HG03521 (cell line): ENCODE data around the gene NLRC5.
"Not testable (repeated sequence)": the region's sequence is repeated elsewhere in the genome, so short reads cannot be mapped to it uniquely, and the experiment has no call there.

Source experiments
- ATAC-seq: cut with Tn5 transposase; IDR thresholded peaks from one replicate; pipeline ENCODE4 v1.9.1; 2021; ENCODE audit warnings: mild to moderate bottlenecking, moderate library complexity; ENCODE audit not compliant: unreplicated experiment

Gene NLRC5

GRCh38 chr16:57071081-57071732 lies 81.8 kb downstream of the NLRC5 start:
- not testable (repeated sequence) for ATAC-seq

- no peak for ATAC-seq
These were observed 82.7 kb downstream of the NLRC5 start for GRCh38 chr16:57071831-57072582.

GRCh38 chr16:57072616-57073275 lies 83.4 kb downstream of the NLRC5 start:
- ATAC-seq: no peak

GRCh38 chr16:57077714-57078113 lies 88.4 kb downstream of the NLRC5 start:
- no peak for ATAC-seq

GRCh38 chr16:57081744-57082143 lies 92.4 kb downstream of the NLRC5 start:
- ATAC-seq: no peak

GRCh38 chr16:57082664-57083063 lies 93.3 kb downstream of the NLRC5 start:
- ATAC-seq: no peak

GRCh38 chr16:57083485-57084126 lies 94.2 kb downstream of the NLRC5 start:
- ATAC-seq: no peak

GRCh38 chr16:57084257-57084770 lies 95.0 kb downstream of the NLRC5 start:
- peak; percentile 64 for ATAC-seq

- ATAC-seq: no peak
These were observed 95.6 kb downstream of the NLRC5 start for GRCh38 chr16:57084996-57085395.

- no peak for ATAC-seq
These were observed 97.6 kb downstream of the NLRC5 start for GRCh38 chr16:57087003-57087402.

GRCh38 chr16:57089406-57089805 lies 100.0 kb downstream of the NLRC5 start:
- ATAC-seq: no peak

- no peak for ATAC-seq
These were observed 102.0 kb downstream of the NLRC5 start for GRCh38 chr16:57091200-57091974.

- ATAC-seq: no peak
These were observed 102.8 kb downstream of the NLRC5 start, which contains the start of gene CPNE2 for GRCh38 chr16:57091975-57092785. Gene CPNE2 (plus strand): TSS chr16:57092583. CDS start chr16:57110743, 18,160 bp downstream.

- no peak for ATAC-seq
These were observed 103.5 kb downstream of the NLRC5 start for GRCh38 chr16:57092786-57093411.

- ATAC-seq: no peak
These were observed 104.6 kb downstream of the NLRC5 start for GRCh38 chr16:57093666-57094564.

GRCh38 chr16:57094911-57095310 lies 105.6 kb downstream of the NLRC5 start:
- no peak for ATAC-seq

GRCh38 chr16:57096192-57096591 lies 106.8 kb downstream of the NLRC5 start:
- no peak for ATAC-seq

- no peak for ATAC-seq
These were observed 107.4 kb downstream of the NLRC5 start for GRCh38 chr16:57096793-57097192.
